Left colon (tissue), 2 donors: ENCODE results near the gene TLR8. TPM values are rescaled to one million over a fixed set of nuclear protein-coding genes. Genes with fewer than 3 reads are reported as not detected.
A peak's percentile ranks its signal among the peaks of the same experiment; 100 is the strongest.
"Not testable (repeated sequence)": the region's sequence is repeated elsewhere in the genome, so short reads cannot be mapped to it uniquely, and the experiment has no call there.

ENCODE experiments used
- ATAC-seq: fragments of 200-7000 bp; cut with Tn5 transposase; one replicate; pipeline ENCODE4 v1.9.1; 2020; ENCODE audit warnings: mild to moderate bottlenecking, moderate library complexity
- DNase-seq, 2 donors: peaks; one replicate each; pipeline ENCODE4 v3.0.0-alpha.2; 2020
- intact Hi-C, 2 donors: fragments of 100-400 bp; cut with DNase I in 1 of 2; cut with micrococcal nuclease in 1 of 2; formaldehyde crosslinking; loops; one replicate each; pipeline versions ENCODE4 v1.11.2 to v1.14.0; 2022; cut with DNase I, micrococcal nuclease
- total RNA-seq, 2 donors: library from RNA; stranded (reverse); fragmentation: NEBNext Ultra II Directional; extraction: Animal tissue kit (Norgen Biotek cat#: 25700); gene quantifications; one replicate each; pipeline ENCODE4 v1.2.1, GENCODE V29; 2021
- donor health status: DM: no; HTN: no; CAD: no.
- donor health status: DM: yes; HTN: yes; CAD: no.

The TLR8 gene
- total RNA-seq, 2 donors from 2014 or later, result 0.37 to 1.5 TPM

- DNase-seq (peak; percentile 52 to 68), ATAC-seq (peak; percentile 59)
- intact Hi-C loops, result no loop called here
Observed at GRCh38 chrX:12955882-12956703, 49.7 kb downstream of the TLR8 start.

- no peak for DNase-seq
- intact Hi-C loops, result no loop called here
- peak; percentile 66 for ATAC-seq
Observed at GRCh38 chrX:12956704-12957534, 50.5 kb downstream of the TLR8 start.

- ATAC-seq (no peak), DNase-seq (no peak)
- intact Hi-C loops, result no loop called here
Observed at GRCh38 chrX:12958059-12958458, 51.6 kb downstream of the TLR8 start.

DNA sequence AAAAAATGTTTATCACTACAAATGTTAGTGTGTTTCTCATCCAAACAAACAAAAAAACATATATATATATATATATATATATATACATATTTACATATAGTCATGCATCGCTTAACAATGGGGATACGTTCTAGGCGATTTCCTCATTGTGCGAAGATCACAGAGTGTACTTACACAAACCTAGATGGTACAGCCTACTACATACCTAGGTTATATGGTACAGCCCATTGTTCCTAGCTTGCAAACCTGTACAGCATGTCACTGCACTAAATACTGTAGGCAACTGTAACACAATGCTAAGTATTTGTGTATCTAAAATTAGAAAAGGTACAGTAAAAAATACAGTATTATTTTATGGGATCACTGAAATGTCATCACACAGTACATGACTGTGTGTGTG is 52.0 kb downstream of the TLR8 start:
- no peak for DNase-seq
- intact Hi-C loops, result no loop called here
- no peak for ATAC-seq

DNA sequence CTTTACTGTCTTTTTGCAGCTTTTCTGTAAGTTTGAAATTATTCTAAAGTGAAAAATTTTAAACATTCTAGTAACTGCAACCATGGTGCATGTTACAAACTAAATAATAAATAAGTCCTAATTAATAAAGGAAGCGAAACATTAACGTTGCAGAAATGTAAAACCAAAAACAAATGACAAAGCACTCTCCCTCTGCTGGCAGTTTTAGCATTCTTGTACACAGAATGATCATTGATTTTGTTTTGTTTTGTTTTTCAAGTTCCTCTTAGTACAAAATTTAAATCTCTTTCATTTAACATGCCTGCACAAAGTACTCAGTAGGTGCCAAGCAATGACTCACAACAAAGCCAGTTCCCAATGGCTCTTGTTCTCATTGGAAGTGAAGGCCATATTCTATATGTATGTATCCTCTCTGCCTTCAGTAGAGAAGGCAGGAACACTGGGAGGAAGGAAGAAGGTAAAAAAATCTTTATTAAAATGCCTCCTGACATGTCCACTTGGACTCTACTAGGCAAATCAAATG is 54.8 kb downstream of the TLR8 start:
- ATAC-seq (no peak), DNase-seq (no peak)
- intact Hi-C loops, result no loop called here

DNA sequence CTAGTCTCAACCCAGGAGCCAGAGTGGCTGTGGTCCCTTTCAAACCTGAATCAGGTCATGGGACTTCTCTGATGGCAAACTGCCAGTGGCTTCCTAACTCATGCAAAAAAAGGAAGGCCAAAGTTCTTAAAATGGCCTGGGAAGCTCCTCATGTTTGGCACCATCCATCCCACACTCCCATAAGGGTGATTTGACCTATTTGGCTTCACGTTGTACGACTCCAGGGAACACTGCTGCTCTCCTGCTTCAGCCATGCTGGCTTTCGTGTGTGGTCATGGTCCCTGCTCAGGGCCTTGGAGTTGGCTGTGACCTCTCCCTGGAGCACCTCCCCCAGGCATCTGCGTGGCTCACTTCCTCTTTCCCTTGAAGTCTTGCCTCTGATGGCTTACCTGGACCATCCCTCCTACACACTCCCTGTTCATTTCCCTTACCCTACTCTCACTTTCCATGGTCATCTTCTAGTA is 55.7 kb downstream of the TLR8 start:
- intact Hi-C loops, result no loop called here
- no peak for DNase-seq
- ATAC-seq, result no peak

DNA sequence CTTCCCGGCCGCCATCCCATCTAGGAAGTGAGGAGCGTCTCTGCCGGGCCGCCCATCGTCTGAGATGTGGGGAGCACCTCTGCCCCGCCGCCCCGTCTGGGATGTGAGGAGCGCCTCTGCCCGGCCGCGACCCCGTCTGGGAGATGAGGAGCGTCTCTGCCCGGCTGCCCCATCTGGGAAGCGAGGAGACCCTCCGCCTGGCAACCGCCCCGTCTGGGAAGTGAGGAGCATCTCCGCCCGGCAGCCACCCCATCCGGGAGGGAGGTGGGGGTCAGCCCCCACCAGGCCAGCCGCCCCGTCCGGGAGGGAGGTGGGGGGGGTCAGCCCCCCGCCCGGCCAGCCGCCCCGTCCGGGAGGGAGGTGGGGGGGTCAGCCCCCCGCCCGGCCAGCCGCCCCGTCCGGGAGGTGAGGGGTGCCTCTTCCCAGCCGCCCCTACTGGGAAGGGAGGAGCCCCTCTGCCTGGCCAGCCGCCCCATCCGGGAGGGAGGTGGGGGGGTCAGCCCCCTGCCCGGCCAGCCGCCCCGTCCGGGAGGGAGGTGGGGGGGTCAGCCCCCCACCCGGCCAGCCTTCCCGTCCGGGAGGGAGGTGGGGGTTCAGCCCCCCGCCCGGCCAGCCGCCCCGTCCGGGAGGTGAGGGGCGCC is 56.9 kb downstream of the TLR8 start:
- intact Hi-C loops, DNase-seq, ATAC-seq: not testable (repeated sequence)

DNA sequence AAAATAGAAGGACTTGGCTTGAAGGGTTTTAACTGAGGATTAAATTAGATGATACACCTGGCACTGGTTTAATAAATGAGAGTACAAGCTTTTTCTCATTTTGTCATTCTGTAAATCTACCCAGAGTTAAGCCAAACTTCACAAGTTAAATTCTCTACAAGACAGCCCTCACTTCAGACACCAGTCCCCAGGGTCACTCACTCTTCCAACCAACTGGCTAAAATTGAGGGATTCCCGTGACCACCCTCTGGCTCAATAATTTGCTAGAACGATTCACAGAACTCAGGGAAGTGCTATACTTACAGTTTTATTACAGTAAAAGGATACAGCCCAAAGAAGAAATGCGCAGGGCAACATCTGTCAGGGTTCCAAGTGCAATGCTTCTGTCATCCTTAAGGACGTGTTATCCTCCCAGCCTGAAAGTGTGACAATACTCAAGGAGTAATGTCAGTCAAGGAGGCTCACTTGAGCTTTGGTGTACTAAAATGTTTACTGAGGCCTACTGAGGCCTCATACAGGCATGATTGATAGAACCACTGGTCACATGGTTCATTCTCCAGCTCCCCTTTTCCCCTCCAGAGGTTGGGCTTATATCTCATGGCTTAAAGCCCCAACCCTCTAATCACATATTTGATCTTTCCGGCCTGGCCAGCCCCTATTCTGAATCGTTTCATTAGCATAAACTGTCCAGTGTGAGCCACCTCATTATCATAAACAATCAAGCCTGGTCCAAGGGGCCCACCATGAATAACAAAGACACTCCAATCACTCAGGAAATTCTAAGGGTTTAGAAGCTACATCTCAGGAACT is 58.9 kb downstream of the TLR8 start:
- no peak for ATAC-seq
- intact Hi-C loops, result no loop called here
- no peak for DNase-seq

GRCh38 chrX:12966151-12966550 is 59.7 kb downstream of the TLR8 start:
- no peak for DNase-seq
- ATAC-seq, result no peak
- intact Hi-C loops, result no loop called here

DNA sequence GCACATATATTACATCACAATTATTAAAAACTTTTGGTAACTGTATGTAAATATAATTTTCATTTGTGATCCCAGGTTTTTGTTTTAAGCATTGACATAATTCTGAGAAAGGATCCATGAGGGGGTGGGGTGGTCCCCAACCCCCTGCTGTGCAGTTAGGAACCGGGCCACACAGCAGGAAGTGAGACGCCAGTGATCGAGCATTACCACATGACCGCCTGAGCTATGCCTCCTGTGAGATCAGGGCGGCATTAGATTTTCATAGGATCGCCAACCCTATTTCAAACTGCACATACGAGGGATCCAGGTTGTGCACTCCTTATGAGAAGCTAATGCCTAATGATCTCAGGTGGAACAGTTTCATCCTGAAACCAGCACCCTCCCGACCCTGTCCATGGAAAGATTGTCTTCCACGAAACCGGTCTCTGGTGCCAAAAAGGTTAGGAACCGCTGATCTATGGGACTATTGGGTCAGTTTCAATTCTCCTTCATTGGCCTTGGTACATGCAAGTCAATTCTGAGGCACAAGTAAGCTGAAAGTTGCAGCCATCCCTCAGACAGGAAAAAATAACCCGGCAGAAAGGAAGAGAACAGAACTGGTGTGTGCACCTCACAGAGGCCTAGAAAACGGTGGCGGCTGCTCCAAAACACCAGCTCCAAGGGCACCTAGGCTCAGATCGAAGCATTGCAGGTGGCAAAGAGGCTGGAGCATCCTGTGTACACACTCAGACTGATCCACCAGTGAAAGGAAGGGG is 61.5 kb downstream of the TLR8 start:
- DNase-seq, result no peak
- no peak for ATAC-seq
- intact Hi-C loops, result no loop called here

- DNase-seq, result no peak
- ATAC-seq, result no peak
- intact Hi-C loops, result loop anchor here in 1 of 2 donors (10.0 kb wide), 1 partner anchor 514 kb away; no protein-coding TSS in a partner anchor
Observed at GRCh38 chrX:12970691-12971202, 64.3 kb downstream of the TLR8 start.

DNA sequence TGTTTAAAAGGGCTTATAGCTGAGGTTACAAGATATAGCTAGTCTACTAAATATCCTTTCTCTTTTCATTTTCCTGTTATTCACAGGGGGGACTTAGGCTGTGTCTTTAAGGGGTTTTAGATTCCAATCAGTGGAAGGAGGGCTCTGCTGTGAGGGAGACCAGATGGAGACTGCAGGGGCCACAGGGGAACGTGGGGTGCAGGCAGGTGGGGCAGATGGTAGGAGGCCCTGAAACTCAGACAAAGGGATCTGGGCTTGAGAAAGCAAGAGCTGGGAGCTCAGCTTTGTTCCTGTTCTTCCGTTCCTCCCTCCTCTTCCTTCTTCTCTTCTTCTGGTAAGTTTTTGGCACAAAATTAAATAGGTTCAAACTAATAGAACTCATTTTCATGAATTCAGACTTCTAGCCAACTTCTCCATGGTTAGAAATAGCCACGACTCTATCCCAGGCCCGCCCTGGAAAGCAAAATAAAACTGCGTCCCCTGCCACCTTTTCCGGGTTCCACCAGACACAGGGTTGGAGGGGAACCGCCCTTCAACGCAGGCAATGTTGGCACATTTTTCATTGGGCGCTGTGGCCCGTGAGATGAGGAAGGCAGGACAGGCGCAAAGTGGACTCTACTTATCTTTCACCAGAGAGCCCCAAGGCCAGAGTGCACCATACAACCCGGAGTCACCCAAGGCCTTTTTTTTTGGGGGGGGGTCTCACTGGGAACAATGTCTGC is 65.0 kb downstream of the TLR8 start:
- peak in 1 of 2 donors; percentile 48 for DNase-seq
- intact Hi-C loops, result loop anchor here in 1 of 2 donors (10.0 kb wide), 1 partner anchor 513 kb away; no protein-coding TSS in a partner anchor
- ATAC-seq, result no peak

GRCh38 chrX:12972243-12972642 is 65.8 kb downstream of the TLR8 start:
- no peak for DNase-seq
- intact Hi-C loops, result loop anchor here in 1 of 2 donors (10.0 kb wide), 1 partner anchor 513 kb away; no protein-coding TSS in a partner anchor
- ATAC-seq, result no peak
